Spleen (tissue), 7 donors: ENCODE measurements around the gene SDS.

Experiments used
- POLR2A ChIP-seq, 3 donors: fragments of 450-650 bp; IDR thresholded peaks; one replicate each; pipeline ENCODE4 v1.5.1; 2017; ENCODE audit warnings: antibody characterized with exemption in 3 of 3, mild to moderate bottlenecking in 1 of 3
- POLR2AphosphoS5 ChIP-seq, 3 donors: sonication (generic); formaldehyde crosslinking; IDR thresholded peaks; one replicate each; pipeline ENCODE4 v1.5.1; 2017; ENCODE audit warnings: antibody characterized with exemption in 3 of 3
- TF ChIP-seq, protein P1 (sequence below), 11 experiments: fragments of 200-600 bp in 7 of 11; fragments of 450-650 bp in 4 of 11; sonication (generic) in 4 of 11; IDR thresholded peaks in 8 of 11; conservative IDR thresholded peaks in 3 of 11; 1 replicate in 7 of 11; 2 replicates in 4 of 11; pipeline versions ENCODE4 v1.4.0 to v1.8.0; 2016 to 2021; ENCODE audit warnings: antibody characterized with exemption in 11 of 11, inconsistent platforms in 4 of 11, mild to moderate bottlenecking in 1 of 11
- donor health status: DM: no; HTN: no; CAD: no; lungs with moderate emphysema.
- donor health status: DM: no; HTN: no; CAD: no.
- donor health status: DM: no; HTN: no; CAD: no.

- TF ChIP-seq, protein P1, sequence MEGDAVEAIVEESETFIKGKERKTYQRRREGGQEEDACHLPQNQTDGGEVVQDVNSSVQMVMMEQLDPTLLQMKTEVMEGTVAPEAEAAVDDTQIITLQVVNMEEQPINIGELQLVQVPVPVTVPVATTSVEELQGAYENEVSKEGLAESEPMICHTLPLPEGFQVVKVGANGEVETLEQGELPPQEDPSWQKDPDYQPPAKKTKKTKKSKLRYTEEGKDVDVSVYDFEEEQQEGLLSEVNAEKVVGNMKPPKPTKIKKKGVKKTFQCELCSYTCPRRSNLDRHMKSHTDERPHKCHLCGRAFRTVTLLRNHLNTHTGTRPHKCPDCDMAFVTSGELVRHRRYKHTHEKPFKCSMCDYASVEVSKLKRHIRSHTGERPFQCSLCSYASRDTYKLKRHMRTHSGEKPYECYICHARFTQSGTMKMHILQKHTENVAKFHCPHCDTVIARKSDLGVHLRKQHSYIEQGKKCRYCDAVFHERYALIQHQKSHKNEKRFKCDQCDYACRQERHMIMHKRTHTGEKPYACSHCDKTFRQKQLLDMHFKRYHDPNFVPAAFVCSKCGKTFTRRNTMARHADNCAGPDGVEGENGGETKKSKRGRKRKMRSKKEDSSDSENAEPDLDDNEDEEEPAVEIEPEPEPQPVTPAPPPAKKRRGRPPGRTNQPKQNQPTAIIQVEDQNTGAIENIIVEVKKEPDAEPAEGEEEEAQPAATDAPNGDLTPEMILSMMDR (IDR thresholded peaks at IDR 0.05 in 8 of 11, conservative IDR thresholded peaks at IDR 0.05 in 3 of 11), result no peak
- TF ChIP-seq POLR2A (IDR thresholded peaks at IDR 0.05) (no peak), POLR2AphosphoS5 (IDR thresholded peaks at IDR 0.05) (no peak)
These were observed 5.9 kb upstream of the SDS start for GRCh38 chr12:113409462-113410124.
